Activated T-helper 1 cell treated with anti-CD3 and anti-CD28 coated beads, Interleukin-2, amount 50 U/mL, for 16 hours (primary cell): ENCODE measurements around the gene RAB25.

Experiments
- DNase-seq, 2 donors: peaks; one replicate each; pipeline ENCODE4 v3.0.0-alpha.2; 2020; ENCODE audit warnings: low read depth in 1 of 2, low spot score in 1 of 2

Gene RAB25

DNA sequence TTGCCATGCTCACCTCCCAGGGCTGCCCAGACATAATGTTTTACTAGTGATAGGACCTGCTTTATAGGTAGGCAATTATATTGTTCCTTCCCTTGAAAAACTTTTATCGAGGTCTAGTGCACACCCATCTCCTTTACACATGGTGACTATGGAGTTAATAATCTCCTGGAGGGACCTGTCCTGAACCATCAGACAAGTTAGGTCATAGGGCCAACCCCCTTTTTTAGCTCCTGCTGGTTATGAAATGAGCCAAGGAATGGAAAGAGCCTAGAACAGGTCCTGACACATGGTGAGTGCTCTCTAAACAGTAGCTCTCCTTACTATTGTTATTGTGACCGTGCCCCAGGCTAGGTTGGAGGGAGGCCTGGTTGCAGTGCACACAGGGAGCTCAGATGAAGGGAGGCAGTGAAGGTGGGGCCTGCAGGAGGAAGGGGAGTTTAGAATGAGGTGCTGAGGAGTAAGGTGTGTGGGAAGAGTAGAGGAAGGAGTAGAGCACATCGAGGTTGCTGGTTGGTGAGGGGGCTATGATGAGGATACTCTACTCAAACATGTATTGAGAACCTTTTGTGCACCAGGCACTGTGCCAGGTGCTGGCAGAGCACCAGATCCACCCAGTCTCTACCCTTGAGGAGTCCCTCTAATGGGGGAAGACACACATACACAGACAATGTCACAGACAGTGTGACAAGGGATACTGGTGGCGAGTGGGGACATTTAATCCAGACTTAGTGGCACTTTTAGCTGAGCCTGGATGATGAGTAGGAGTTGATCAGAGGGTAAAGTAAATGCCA, 39.4 kb downstream of the RAB25 start:
- no peak for DNase-seq

DNA sequence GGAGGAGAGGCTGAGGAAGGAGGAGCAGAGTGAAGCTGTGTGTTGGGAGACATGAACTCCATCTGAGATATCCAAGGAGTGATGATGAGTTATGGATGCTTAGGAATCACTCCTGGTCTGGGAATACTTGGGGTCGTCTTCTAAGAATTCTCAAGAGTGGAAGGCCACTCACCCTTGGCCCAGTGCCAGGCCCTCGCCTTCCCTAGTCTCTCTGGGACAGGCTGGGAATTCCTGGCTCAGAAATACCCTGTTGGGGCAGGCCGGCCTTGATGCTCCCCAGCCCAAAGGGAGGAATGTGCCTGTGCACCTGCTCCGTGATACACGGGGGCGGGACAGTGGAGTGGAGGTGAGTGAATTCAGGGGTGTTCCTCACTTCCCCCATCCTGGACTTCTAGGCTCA, 40.9 kb downstream of the RAB25 start:
- DNase-seq = no peak

DNA sequence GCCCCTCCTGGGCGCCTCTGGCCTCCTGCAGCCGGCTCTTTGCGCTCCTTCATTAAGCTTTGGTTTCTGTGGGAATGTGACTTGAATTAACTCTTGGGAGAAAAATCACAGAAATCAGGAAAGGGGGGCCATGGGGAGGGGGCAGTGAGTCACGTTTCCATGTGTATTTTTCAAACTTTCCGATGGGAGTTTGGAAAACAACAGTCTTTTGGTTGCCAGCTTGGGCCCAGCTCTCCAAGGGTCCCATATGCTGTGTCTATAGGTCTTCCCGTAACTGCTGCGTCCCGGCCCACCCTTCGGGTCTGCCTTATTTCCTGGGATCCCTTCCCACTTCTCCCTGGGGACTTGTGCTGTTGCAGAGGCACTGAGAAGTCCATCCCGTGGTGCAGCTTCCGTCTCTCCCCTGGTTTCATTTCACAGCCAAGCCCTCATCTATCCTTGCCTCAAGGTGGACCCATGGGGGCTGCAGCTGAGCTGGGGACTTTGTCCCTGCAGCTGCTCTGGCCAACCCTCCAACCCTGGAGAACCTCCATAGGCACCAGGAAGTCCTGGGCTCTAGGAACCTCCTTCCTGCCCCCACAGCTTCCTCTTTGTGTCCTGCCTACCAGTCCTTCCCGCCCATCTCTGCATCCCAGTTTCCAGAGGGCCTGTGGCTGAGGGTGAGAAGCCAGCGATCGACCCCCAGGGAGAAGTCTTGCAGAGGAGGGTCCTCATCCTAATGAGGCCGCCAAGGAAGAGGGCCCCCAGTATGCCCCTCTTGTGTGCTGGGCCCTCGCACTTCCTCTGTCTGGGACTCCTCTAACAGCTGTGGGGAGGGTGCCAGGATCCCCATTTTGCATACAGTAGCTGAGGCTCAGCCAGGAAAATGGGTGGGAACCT, 41.9 kb downstream of the RAB25 start:
- no peak for DNase-seq

DNA sequence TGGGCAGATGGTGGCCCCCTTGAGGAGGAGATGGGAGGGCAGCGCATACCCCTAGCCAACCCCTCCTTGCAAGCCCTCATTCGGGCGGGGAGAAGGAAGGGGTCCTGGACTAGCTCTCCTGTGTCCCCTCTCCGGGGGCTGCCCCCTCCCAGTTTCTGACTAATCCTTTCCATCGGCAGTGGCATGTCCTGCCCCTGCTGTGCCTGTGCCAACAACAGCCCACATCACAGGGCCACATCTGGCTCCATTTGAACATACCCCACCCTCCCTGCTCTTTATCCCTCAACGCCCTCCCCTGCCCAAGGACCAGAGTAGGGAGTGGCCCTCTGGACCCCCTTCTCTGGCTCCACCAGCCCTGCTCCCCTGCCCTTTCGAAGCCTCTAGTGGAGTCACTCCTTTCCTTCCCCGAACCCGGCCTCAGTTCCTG, 42.6 kb downstream of the RAB25 start:
- no peak for DNase-seq

DNA sequence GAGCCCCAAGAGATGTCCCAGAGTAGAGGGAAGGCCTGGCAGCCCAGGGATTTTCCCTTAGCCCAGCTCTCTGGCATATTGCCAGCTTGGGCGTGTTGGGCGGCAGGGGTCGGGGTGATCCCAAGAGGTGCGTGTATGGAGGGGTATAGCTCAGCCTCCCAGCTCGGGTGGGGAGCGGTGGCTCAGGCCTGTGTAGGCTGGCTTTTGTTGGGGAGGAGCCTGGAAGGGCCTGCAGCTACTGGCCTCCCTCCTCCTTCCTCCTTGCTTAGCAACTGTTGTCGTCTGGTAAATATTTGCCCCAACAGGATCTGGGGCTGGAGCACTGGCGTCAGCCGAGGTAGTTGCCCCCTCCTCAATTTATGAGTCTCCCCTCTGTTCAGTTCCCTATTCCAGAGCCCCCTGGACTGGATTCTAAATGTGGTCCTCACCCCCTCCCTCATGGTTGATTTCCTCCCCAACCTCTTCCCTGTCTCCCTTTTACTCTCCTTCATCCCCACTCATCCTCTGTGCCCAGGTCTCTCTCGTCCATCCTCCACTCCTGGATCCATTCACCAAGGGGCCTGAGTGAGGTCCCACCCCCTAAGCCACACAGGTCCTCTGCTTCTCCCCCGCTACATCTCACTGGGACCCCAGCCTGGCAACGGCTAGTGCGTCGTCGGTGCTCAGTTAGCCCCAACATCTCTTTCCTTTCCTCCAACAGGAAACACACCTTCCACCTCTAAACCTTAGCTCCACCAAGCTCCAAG, 43.3 kb downstream of the RAB25 start:
- peak in 1 of 2 donors; percentile 50 for DNase-seq

DNA sequence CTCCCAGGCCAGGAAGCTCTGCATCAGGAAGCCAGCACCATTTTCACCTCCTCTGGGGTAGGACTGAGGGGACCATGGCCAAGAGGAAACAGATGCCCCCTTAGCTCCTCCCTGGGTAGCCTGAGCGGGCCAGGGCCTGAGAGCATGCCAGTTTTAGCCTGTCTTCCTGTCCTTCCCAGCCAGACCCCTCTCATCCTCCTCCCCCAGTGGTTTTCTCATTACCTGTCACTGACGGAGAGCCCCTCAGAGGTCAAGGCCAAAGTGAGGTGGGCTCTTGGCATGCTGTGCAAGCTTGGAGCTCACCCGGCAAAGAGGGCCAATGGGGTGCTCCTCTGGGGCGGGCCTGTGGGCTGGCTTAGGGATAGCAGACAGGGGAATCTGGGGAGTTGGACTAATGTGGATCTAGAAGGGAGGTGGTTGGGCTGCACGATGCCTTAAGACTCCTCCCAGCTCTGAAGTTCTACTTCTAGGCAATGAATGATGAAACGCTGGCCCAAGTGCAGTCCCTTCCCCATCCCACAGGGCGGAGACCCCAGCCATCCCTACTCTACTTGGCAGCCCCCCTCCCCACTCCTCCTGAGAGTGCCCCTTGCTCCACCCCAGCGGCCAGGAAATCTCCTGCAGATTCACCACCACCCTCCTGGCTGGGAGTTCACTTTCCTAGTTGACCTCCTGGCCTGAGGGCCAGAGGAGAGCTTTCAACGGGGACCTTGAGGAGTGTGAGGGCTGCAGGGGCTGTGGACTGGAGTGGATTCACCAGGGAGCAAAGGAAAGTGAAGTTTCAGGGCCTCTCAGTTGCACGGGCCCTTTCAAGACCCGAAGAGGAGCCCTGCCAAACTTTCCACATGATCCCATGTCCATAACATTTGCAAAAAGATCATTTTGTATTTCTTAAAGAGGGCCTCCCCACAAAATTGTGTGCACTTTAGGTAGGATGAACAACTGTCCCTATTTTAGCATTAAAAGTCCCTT, 44.2 kb downstream of the RAB25 start:
- no peak for DNase-seq

DNA sequence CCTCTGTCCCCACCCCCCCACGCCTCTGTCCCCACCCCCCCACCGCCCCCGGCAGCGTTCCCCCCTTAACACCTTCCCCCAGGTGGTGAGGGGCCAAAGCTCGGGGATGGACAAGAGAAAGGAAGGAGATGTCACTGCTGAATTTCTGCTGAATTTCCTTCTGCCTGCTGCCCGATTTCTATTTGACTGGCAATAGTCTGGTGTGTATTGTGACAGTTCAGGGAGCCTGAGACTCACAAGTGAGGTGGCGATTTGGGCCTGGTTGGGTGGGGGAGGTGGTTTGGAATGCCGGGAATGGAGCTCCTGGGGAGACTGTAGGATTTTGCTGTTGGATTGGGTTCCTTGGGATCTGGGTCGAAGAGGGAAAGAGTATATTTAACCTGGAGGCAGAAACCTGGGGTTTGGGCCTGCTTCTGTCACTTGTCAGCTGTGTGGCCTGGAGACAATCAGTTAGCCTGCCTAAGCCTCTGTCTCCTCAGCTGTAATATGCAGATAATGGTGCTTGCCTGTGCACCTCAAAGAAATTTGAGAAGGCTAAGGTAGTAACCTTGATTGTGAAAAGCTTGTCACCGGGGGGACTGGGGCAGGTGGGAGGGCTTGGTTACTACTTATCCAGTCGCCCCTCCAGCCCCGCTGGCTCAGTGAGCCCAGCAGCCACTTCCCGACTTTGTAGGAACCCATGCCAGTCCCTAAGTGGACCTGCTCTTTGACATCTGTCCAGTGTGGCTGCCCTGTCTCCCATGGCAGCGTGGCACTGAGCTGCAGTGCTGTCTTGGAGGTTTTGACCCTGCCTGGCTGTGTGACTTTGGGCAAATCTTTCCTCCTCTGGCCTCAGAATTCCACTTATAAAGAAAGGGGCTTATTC, 45.9 kb downstream of the RAB25 start:
- no peak for DNase-seq

DNA sequence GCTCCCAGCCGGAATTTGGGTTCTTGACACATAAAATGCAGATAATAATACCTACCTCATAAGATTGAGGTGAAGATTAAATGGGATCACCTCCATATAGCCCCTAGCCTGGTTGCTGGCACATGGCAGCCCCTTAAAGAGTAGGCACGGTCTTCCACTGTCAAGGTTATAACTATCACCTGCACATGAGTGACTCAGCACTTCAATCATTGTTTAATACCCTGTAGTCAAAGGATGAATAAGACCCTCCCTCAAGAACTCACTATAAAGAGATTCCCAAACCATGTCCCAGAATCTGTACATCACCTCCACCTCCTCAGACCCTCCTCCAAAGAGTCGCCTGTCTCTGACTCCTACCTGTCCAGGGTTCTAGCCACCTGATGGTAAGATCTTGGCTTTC, 47.1 kb downstream of the RAB25 start:
- no peak for DNase-seq

DNA sequence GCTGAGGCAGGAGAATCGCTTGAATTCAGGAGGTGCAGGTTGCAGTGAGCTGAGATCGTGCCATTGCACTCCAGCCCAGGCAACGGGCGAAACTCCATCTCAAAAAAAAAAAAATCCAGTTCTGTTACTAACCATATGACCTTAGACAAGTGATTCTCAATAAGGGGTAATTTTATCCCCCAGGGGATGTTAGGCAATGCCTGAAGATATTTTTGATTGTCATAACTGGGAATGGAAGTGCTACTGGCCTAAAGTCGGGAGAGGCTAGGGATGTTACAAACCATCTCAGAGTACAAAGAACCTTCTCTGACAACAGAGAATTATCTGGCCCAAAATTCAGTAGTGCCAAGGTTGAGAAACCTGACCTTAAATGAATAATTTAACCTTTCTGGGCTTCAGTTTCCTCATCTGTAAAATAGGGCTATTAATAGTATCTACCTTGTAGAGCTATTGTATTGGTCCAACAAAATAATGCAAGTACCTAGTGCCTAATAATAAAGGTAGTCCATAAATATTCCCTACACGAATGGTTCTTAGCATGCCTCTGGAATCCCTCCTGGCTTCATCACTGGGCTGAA, 47.8 kb downstream of the RAB25 start:
- no peak for DNase-seq

DNA sequence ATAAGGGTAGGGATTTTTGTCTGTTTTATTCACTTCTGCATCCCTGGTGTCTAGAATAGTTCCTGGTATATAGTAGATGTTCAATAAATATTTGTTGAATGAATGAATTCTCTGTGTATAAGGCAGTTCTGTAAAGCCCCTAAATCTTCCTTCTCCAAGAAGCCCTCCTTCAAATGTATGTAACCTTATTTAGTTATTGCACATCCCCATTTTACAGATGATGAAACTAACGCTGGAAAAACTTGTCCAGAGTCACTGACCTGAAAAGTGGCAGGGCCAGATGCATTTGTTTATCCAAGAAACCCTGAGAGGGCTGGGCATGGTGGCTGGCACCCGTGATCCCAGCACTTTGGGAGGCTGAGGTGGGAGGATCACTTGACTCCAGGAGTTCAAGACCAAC, 49.3 kb downstream of the RAB25 start:
- no peak for DNase-seq

DNA sequence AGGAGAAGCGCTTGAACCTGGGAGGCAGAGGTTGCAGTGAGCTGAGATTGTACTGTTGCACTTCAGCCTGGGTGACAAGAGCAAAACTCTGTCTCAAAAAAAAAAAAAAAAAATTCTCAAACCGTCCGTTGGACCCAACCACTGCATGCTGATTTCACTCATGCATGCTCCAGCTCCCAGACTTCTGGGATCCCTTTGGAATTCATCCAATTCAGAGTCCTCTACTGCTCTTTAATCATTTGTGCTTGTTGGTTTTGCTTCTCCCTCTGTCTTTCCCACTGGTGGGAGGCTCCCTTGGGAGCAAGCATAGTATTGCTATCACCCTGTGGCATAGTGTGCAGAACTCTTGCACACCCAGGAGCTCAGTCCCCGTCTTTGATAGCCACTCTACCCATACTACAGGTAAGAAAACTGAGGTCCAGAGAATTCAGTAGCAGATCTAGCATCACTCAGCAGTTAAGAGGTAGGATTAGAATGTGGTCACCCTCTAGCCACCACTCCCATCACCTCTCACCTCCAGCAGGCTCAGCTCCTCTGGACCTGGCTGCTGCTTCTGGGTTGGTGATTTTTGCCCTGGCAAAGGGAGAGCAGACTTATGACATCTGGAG, 50.5 kb downstream of the RAB25 start:
- no peak for DNase-seq

DNA sequence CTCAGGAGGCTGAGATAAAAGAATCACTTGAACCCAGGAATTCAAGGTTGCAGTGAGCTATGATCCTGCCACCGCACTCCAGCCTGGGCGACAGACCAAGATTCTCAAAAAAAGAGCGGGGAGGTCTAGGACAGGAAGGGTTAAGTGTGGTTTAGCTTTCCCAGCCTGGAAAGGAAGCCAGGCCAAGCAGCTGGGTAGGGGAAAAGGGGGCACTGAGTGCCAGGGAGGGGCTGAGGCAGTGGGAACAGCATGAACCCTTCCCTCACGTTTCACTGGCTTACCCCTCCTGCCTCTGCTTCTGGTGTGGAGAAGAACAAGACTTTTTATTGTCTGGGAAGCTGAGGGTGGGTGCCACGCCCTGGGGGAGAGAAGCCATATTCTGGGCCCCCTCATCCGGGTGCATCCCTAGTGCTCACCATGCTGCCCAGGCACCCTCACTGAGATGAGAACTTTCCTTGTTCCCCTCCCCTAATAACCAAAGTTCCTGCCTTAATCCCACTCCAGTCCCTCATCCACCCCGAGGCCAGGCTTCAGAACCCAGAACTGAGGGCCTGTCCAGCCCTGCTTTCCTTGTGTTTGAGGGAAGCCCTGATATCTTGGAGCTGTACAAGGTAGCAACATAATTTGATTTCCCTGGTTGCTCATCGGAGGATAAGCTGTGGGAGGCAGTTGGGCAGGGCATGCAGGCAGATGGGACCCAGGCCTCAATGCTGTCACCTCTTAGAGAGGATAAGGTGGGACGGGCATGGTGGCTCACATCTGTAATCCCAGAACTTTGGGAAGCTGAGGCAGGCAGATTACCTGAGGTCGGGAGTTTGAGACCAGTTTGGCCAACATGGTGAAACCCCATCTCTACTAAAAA, 51.5 kb downstream of the RAB25 start:
- DNase-seq = no peak

DNA sequence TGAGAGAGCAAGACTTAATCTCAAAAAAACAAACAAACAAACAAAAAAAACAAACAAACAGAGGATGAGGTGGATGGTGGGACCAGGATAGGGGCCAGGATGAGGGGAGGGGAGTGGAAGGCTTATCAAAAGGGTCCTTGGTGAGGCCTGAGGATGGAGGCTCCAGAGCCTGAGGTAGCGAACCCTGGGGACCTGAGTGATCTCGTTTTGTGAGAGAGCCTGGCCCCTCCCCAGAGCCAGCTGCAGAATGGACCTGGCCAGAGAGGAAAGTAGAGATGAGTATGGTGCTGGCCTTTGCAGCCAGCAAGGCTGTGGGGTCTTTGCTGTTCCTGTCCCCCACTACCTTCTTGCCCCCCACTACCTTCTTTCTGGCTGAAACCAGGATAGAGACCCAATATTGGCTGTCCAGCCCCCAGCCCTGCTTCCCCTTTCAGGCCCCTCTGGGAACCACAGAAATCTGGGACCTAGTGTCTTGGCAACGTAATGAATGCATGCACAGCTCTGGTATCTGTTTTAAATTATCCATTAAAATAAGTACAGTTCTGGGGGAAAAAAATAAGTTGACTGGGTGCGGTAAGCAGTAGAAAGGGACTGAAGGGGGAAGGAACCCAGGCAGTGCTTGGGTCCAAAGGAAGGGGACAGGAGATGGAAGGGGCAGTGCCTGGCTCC, 52.5 kb downstream of the RAB25 start:
- no peak for DNase-seq

DNA sequence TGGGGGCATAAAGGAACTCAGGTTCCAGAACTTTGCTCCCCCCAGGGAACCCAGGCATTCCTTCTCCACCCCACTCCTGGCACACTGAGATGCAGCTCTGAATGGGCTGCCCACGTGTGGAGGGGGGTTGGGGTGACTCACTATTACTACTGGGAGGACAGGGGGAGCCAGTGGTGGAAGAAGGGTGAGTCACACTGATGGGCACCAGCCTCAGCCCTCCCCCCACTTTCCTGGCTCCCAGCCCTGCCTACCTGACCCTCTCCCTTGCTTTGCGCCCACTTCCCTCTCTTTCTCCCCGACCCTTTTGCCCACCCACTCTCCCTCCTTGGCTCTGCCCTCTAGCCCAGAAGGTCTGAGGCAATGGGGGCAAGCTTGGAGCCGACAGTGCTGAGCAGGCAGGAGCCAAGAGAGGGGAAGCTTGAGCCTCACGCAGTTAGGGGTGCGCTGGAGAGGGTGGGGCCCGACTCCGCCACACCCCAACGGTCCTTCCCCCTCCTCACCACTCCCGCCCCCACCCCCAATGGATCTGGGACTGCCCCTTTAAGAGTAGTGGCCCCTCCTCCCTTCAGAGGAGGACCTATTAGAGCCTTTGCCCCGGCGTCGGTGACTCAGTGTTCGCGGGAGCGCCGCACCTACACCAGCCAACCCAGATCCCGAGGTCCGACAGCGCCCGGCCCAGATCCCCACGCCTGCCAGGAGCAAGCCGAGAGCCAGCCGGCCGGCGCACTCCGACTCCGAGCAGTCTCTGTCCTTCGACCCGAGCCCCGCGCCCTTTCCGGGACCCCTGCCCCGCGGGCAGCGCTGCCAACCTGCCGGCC, 53.4 kb downstream of the RAB25 start, which contains the start of gene LMNA:
TSS of gene LMNA (plus strand) at position 611 of the 818 bp plus-strand sequence. CDS start 208 bp downstream, outside the sequence.
- peak; percentile 46 to 67 for DNase-seq

DNA sequence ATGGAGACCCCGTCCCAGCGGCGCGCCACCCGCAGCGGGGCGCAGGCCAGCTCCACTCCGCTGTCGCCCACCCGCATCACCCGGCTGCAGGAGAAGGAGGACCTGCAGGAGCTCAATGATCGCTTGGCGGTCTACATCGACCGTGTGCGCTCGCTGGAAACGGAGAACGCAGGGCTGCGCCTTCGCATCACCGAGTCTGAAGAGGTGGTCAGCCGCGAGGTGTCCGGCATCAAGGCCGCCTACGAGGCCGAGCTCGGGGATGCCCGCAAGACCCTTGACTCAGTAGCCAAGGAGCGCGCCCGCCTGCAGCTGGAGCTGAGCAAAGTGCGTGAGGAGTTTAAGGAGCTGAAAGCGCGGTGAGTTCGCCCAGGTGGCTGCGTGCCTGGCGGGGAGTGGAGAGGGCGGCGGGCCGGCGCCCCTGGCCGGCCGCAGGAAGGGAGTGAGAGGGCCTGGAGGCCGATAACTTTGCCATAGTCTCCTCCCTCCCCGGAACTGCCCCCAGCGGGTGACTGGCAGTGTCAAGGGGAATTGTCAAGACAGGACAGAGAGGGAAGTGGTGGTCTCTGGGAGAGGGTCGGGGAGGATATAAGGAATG, 54.1 kb downstream of the RAB25 start:
- no peak for DNase-seq
